GM18511 (cell line): Measurements from ENCODE around the gene LCN12.

Source experiments
- ATAC-seq: cut with Tn5 transposase; IDR thresholded peaks from one replicate; pipeline ENCODE4 v1.9.1; 2021; ENCODE audit warnings: mild to moderate bottlenecking, moderate library complexity; ENCODE audit not compliant: unreplicated experiment

LCN12 gene

GRCh38 chr9:136957461-136957860 lies 5.4 kb downstream of the LCN12 start:
- no peak for ATAC-seq

- no peak for ATAC-seq
Measured at GRCh38 chr9:136957901-136958300, 5.8 kb downstream of the LCN12 start.

GRCh38 chr9:136958473-136958872 lies 6.4 kb downstream of the LCN12 start:
- no peak for ATAC-seq

- no peak for ATAC-seq
Measured at GRCh38 chr9:136958898-136959850, 7.1 kb downstream of the LCN12 start.

GRCh38 chr9:136960212-136960937 lies 8.3 kb downstream of the LCN12 start:
- ATAC-seq = no peak

GRCh38 chr9:136960938-136961275 lies 8.8 kb downstream of the LCN12 start:
- ATAC-seq = no peak

GRCh38 chr9:136961279-136962065 lies 9.4 kb downstream of the LCN12 start:
- no peak for ATAC-seq

- ATAC-seq = no peak
Measured at GRCh38 chr9:136962163-136962562, 10.1 kb downstream of the LCN12 start.

GRCh38 chr9:136962701-136963248 lies 10.7 kb downstream of the LCN12 start:
- ATAC-seq = no peak

GRCh38 chr9:136963341-136963740 lies 11.3 kb downstream of the LCN12 start:
- ATAC-seq = no peak

GRCh38 chr9:136963751-136964150 lies 11.7 kb downstream of the LCN12 start:
- ATAC-seq = no peak

GRCh38 chr9:136964171-136964689 lies 12.2 kb downstream of the LCN12 start:
- no peak for ATAC-seq

GRCh38 chr9:136964833-136965422 lies 12.9 kb downstream of the LCN12 start:
- ATAC-seq = no peak

- no peak for ATAC-seq
Measured at GRCh38 chr9:136965771-136966484, 13.9 kb downstream of the LCN12 start.

GRCh38 chr9:136968333-136969127 lies 16.5 kb downstream of the LCN12 start:
- ATAC-seq = no peak

- ATAC-seq = no peak
Measured at GRCh38 chr9:136969150-136969549, 17.1 kb downstream of the LCN12 start.

GRCh38 chr9:136969774-136970173 lies 17.7 kb downstream of the LCN12 start:
- ATAC-seq = no peak

GRCh38 chr9:136970361-136970760 lies 18.3 kb downstream of the LCN12 start:
- no peak for ATAC-seq

- no peak for ATAC-seq
Measured at GRCh38 chr9:136971746-136972145, 19.7 kb downstream of the LCN12 start.
